GM21717 (cell line): ENCODE data around the gene PSMD2.
"Not testable (repeated sequence)": the region's sequence is repeated elsewhere in the genome, so short reads cannot be mapped to it uniquely, and the experiment has no call there.

Experiments
- ATAC-seq: cut with Tn5 transposase; IDR thresholded peaks from one replicate; pipeline ENCODE4 v1.9.1; 2021; ENCODE audit warnings: mild to moderate bottlenecking, moderate library complexity; ENCODE audit not compliant: unreplicated experiment

The PSMD2 gene

GRCh38 chr3:184337981-184338380, 38.9 kb downstream of the PSMD2 start:
- no peak for ATAC-seq

- ATAC-seq: no peak
Observed at GRCh38 chr3:184338511-184338945, 39.5 kb downstream of the PSMD2 start.

DNA sequence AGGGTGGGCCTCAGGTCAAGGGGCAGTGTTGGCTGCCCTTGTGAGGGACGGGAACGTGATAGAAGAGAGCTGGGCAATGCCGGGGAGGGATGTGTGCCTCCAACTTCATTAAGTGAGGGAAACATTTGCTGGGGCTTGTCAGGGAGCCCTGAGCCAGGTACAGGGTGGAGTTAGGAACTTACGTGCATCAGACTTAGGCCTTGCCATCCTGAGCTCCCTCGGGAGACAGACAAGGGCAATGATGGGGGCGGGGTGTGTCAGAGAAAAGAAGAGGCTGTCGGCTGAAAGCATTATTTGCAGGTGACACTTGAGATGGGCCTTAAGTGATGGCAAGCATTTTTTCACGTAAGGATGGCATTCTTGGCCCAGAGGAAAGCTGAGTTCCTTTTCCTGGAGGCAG, 40.0 kb downstream of the PSMD2 start:
- ATAC-seq: no peak

- not testable (repeated sequence) for ATAC-seq
Observed at GRCh38 chr3:184339451-184340135, 40.6 kb downstream of the PSMD2 start.

- no peak for ATAC-seq
Observed at GRCh38 chr3:184341925-184342324, 42.9 kb downstream of the PSMD2 start.

DNA sequence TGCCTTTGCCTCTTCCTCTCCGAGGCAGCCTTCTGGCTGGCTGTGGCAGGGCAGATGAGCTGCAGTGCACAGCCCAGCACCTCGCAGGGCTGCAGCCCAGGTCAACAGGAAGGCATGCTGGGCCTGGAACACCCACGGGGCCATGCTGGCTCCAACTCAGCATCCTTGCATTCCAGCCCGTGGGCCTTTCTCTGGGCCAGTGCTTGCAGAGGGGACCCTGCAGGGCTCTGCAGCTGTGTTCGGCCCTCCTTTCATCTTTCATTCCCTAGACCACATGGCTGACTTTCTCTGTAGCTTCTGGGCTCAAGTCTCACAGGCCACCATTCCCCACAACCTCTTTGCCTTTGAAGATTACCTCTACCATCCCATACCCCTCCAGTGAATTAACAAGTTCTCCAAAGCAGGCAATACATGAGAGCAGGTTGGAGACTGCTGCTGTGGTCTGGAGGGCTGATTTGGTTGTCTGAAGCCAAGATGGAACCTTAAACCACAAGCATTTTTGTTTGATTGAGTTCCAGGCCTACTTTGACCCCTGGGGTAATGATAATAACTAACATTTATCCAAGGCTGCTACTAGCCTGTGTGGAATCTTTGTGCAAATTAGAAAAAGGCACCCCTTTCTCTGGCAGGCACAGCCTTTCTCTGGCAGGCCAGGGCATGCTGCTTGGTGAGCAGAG, 44.3 kb downstream of the PSMD2 start:
- no peak for ATAC-seq

DNA sequence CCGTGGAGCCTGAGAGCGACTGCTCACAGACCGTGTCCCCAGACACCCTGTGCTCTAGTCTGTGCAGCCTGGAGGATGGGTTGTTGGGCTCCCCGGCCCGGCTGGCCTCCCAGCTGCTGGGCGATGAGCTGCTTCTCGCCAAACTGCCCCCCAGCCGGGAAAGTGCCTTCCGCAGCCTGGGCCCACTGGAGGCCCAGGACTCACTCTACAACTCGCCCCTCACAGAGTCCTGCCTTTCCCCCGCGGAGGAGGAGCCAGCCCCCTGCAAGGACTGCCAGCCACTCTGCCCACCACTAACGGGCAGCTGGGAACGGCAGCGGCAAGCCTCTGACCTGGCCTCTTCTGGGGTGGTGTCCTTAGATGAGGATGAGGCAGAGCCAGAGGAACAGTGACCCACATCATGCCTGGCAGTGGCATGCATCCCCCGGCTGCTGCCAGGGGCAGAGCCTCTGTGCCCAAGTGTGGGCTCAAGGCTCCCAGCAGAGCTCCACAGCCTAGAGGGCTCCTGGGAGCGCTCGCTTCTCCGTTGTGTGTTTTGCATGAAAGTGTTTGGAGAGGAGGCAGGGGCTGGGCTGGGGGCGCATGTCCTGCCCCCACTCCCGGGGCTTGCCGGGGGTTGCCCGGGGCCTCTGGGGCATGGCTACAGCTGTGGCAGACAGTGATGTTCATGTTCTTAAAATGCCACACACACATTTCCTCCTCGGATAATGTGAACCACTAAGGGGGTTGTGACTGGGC, 45.7 kb downstream of the PSMD2 start:
- no peak for ATAC-seq

- ATAC-seq: no peak
Observed at GRCh38 chr3:184345317-184346144, 46.5 kb downstream of the PSMD2 start.

- no peak for ATAC-seq
Observed at GRCh38 chr3:184346480-184347190, 47.6 kb downstream of the PSMD2 start.

- no peak for ATAC-seq
Observed at GRCh38 chr3:184347321-184348056, 48.4 kb downstream of the PSMD2 start.

DNA sequence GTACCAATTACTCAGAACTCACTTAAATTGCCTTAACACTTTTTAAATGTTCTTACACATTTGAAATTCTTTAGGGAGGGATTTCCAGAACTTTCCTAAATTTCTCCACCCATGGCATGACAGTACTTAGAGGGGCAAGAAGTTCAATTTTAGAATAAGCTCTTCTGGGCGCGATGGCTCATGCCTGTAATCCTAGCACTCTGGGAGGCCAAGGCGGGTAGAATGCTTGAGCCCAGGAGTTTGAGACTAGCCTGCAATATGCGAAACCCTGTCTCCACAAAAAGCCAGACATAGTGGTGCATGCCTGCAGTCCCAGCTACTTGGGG, 49.0 kb downstream of the PSMD2 start:
- ATAC-seq: no peak

DNA sequence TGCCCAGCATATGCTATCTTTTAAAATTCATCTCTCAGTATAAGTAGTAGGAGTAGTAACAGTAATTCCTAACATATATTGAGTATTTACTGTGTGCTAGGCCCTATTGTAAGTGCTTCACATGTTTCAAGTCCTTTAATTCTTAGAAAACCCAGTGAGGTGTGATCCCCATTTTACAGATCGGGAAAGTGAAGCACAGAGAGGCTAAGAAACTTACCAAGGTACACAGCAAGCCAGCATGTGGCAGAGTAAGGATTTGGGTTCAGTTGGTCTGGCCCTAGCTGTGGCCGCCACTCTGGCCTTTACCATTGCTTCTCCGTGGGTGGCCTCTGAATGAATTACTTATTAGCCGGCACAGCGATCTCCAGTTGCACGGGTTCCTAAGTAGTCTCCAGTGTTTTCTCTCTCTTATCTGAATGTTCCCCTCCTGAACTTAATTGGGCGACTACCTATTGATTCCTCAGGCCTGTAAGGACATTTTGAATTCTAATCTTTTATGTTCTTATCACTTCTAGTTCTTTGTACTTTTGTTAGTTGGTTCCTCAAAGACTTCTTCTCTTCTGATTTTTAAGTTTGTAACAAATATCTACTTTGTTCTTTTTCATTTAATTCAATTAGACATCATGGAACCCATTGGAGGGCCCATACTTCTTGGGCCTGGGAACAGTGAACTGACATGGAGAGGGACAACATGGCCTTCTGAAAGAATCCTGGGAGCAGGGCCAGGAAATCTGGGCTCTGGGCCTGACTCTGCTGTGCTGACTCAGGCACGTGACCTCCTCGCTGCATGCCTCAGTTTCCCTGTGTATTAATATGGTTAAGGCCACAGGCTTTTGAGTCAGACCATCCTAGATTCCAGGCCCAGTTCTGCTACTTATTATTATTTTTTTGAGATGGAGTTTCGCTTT, 50.8 kb downstream of the PSMD2 start:
- ATAC-seq: no peak

GRCh38 chr3:184350618-184351017, 51.6 kb downstream of the PSMD2 start:
- no peak for ATAC-seq

DNA sequence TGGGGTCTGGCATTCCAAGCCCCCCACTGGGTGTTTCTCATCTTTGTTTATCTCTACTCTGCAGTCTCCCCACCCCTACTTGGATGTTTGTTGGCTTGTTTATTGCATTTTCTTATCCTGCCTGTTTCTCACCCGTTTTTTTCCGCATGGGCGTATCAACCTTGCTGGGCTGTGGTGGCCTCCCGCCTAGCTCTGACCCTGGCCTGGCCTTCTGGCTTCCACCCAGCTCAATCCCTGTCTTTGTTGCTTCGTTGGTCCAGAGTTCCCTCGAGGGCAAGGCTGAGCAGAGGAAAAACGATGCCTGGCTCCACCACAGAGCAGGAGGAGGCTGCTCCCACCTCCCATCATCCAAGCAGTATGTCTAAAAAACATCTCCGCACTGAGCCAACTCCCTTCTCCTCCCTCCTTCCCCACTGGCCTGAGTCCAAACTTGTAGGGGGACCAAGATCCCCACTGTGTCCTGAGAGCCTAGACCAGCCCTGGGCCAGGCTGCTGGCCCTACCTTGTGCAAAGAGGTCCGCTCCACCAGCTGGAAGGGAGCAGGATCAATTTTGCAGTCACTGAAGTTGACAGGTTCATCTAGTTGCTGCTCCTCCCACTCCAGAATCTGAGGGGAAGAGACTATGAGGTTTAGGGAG, 52.6 kb downstream of the PSMD2 start:
- no peak for ATAC-seq

DNA sequence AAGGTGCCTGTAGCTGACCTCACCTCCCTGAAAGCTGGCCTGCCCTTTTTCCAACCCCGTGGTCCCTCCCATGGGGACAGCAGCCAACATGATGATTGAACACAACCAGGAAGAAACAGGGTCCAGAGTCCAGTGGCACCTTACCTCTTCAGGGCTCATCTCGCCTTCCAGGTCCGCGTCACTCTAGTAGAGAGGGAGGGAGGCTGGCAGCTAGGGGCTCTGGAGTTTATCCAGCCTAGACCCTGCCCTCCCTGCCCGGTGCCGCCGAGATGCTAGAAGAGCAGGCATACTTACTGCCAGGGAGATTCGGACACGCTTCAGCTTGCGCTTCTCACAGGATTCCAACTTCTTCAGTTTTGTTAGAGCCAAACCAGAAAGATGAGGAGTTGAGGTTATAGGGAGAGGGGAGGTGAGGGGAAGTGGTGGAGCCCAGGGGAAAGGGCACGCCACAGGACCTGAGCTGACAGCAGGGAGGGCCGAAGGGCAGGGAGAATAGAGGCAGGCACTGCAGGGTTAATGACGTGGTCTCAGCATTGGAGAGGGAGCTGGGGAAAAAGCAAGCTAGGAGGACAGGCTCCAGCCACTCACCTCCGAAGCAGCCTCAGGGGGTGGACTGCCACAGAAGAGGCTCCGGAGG, 53.2 kb downstream of the PSMD2 start:
- ATAC-seq: no peak

GRCh38 chr3:184352897-184353545, 54.0 kb downstream of the PSMD2 start:
- ATAC-seq: no peak

GRCh38 chr3:184353546-184353941, 54.5 kb downstream of the PSMD2 start:
- no peak for ATAC-seq
